OCI-LY7 (cell line): Measurements from ENCODE around the gene IGLL5. TPM values are rescaled to one million over a fixed set of nuclear protein-coding genes. Genes with fewer than 3 reads are reported as not detected.
A peak's percentile ranks its signal among the peaks of the same experiment; 100 is the strongest.

ENCODE experiments used
- BruUV-seq: library from RNA; stranded (reverse); fragments of 400-500 nt; replicated peaks from 2 replicates; lab custom pipeline; 2021; lab: Mats Ljungman, UMichigan
- CTCF ChIA-PET: fragments of 300-600 bp; sonication (Branson Sonifier 250); formaldehyde crosslinking; loops from one replicate; lab custom pipeline; 2022; ENCODE audit warnings: antibody characterized with exemption; ENCODE audit not compliant: unreplicated experiment; lab: Charles Lee
- POLR2A ChIA-PET: fragments of 300-600 bp; sonication (Branson Sonifier 250); formaldehyde crosslinking; loops from one replicate; lab custom pipeline; 2022; ENCODE audit warnings: antibody characterized with exemption; lab: Charles Lee
- DNase-seq: peaks from one replicate; pipeline ENCODE4 v3.0.0-alpha.2; 2015; ENCODE audit warnings: low spot score
- H2AFZ ChIP-seq: fragments of 200-600 bp; sonication (generic), shearing (Covaris generic); 2 replicates; pipeline ENCODE4 v1.6.1; 2014; ENCODE audit warnings: mild to moderate bottlenecking, antibody characterized with exemption, low read length, moderate library complexity
- H3K27ac ChIP-seq: fragments of 200-600 bp; sonication (generic); 2 replicates; pipeline ENCODE4 v1.5.1; 2014; ENCODE audit warnings: mixed run types, low read depth, mild to moderate bottlenecking, moderate library complexity, low read length, inconsistent platforms; ENCODE audit not compliant: poor library complexity, severe bottlenecking
- H3K36me3 ChIP-seq: fragments of 200-600 bp; sonication (generic); 2 replicates; pipeline ENCODE4 v1.6.1; 2014; ENCODE audit warnings: mild to moderate bottlenecking, antibody characterized with exemption, low read length, moderate library complexity, mixed read lengths; ENCODE audit not compliant: insufficient read depth
- H3K4me1 ChIP-seq: fragments of 200-600 bp; sonication (generic); 2 replicates; pipeline ENCODE4 v1.5.1; 2014; ENCODE audit warnings: mild to moderate bottlenecking, low read length; ENCODE audit not compliant: insufficient read depth, poor library complexity, severe bottlenecking
- H3K4me2 ChIP-seq: fragments of 200-600 bp; sonication (generic); 2 replicates; pipeline ENCODE4 v1.6.1; 2014; ENCODE audit warnings: mild to moderate bottlenecking, low read length
- H3K4me3 ChIP-seq: fragments of 200-600 bp; sonication (generic); 2 replicates; pipeline ENCODE4 v1.5.1; 2014; ENCODE audit warnings: mild to moderate bottlenecking, low read depth, low read length; ENCODE audit not compliant: poor library complexity, severe bottlenecking
- H3K79me2 ChIP-seq: fragments of 200-600 bp; sonication (generic); 2 replicates; pipeline ENCODE4 v1.6.1; 2016; ENCODE audit warnings: low read depth, mild to moderate bottlenecking, low read length, moderate library complexity, mixed read lengths; ENCODE audit not compliant: insufficient read depth
- H3K9me2 ChIP-seq: fragments of 200-600 bp; sonication (generic); 2 replicates; pipeline ENCODE4 v1.6.1; 2016; ENCODE audit warnings: mild to moderate bottlenecking, low read length, mixed read lengths; ENCODE audit not compliant: insufficient read depth
- H3K9me3 ChIP-seq: fragments of 200-600 bp; sonication (generic); 2 replicates; pipeline ENCODE4 v1.6.1; 2014; ENCODE audit warnings: mild to moderate bottlenecking, mixed run types, low read length, mixed read lengths
- H4K20me1 ChIP-seq: fragments of 200-600 bp; sonication (generic); 2 replicates; pipeline ENCODE4 v1.6.1; 2014; ENCODE audit warnings: mild to moderate bottlenecking, antibody characterized with exemption, low read length, moderate library complexity, mixed read lengths; ENCODE audit not compliant: insufficient read depth
- CTCF ChIP-seq: fragments of 200-600 bp; sonication (generic); conservative IDR thresholded peaks from 2 replicates; pipeline ENCODE4 v1.5.1; 2014; ENCODE audit warnings: mild to moderate bottlenecking, antibody characterized with exemption, low read length, moderate library complexity, mixed read lengths
- EZH2phosphoT487 ChIP-seq: fragments of 200-600 bp; sonication (generic); IDR thresholded peaks from 2 replicates; pipeline ENCODE4 v1.6.1; 2018; ENCODE audit warnings: low read depth, borderline replicate concordance, mild to moderate bottlenecking, mixed run types, antibody characterized with exemption, low read length, moderate library complexity, mixed read lengths
- intact Hi-C: fragments of 100-400 bp; cut with micrococcal nuclease; formaldehyde crosslinking; loops from one replicate; pipeline ENCODE4 v1.10.0; 2022; ENCODE audit not compliant: unreplicated experiment
- microRNA-seq: library from miRNA; unstranded; fragments of <30 nt; microRNA quantifications from one replicate; pipeline ENCODE4 v1.2.0, GENCODE V29; 2022; ENCODE audit warnings: borderline replicate concordance
- small RNA-seq: library from RNA; depleted of rRNA; stranded (forward); fragments of <200 nt; gene quantifications from one replicate; pipeline ENCODE3, GENCODE V24; 2014
- total RNA-seq, 2 experiments: library from RNA; depleted of rRNA in 1 of 2; stranded (reverse); fragments of >200 nt in 1 of 2; shearing (Covaris generic) in 1 of 2; gene quantifications; 2 replicates each; pipeline ENCODE4 v1.2.3, GENCODE V29; 2014 to 2022

The IGLL5 gene
- total RNA-seq, 2 experiments from 2014 or later: 219 to 364 TPM

- no peaks in the 10 kb centered on the region for H4K20me1 ChIP-seq
- ChIA-PET POLR2A (interaction anchor here (0.9 to 17.9 kb wide), 7 partner anchors 9 to 94 kb away, joined by 3 to 308 read pairs (median 3); partner anchors contain the start of gene IGLL5), CTCF (interaction anchor here (0.5 to 5.5 kb wide), 10 partner anchors 9 to 354 kb away, joined by 3 to 41 read pairs (median 4); no protein-coding TSS in a partner anchor)
- H3K27ac ChIP-seq: peak overlapping the region; percentile 90
- TF ChIP-seq CTCF: no peak
- no peak for TF ChIP-seq EZH2phosphoT487
- H3K4me2 ChIP-seq: peak overlapping the region; percentile 63
- no peaks in the 10 kb centered on the region for H3K9me3 ChIP-seq
- H3K79me2 ChIP-seq: no peaks in the 10 kb centered on the region
- no peak for DNase-seq
- H2AFZ ChIP-seq: no peak overlapping the region; the same call in 1 of the 2 replicates
- intact Hi-C loops: no loop called here
- no TSS peak for BruUV-seq
- H3K4me3 ChIP-seq: no peak overlapping the region
- H3K4me1 ChIP-seq: peaks cover 76% of the 10 kb centered on the region
- no peaks in the 10 kb centered on the region for H3K9me2 ChIP-seq
- H3K36me3 ChIP-seq: no peaks in the 10 kb centered on the region
Measured at GRCh38 chr22:22944268-22944985, 56.8 kb downstream of the IGLL5 start.

- Histone ChIP-seq H3K9me3 (no peaks in the 10 kb centered on the region), H3K36me3 (no peaks in the 10 kb centered on the region), H2AFZ (no peak overlapping the region), H3K4me1 (peaks cover 75% of the 10 kb centered on the region), H4K20me1 (no peaks in the 10 kb centered on the region), H3K4me3 (no peak overlapping the region), H3K9me2 (no peaks in the 10 kb centered on the region), H3K4me2 (peak overlapping the region; percentile 63), H3K27ac (no peak overlapping the region), H3K79me2 (no peaks in the 10 kb centered on the region)
- intact Hi-C loops: no loop called here
- POLR2A ChIA-PET: interaction anchor here (1.0 to 17.9 kb wide), 5 partner anchors 10 to 95 kb away, joined by 3 to 308 read pairs (median 7); partner anchors contain the start of gene IGLL5
- no peak for TF ChIP-seq CTCF
- no peak for TF ChIP-seq EZH2phosphoT487
- BruUV-seq: no TSS peak
- CTCF ChIA-PET: interaction anchor here (0.6 to 5.5 kb wide), 5 partner anchors 14 to 354 kb away, joined by 3 to 41 read pairs (median 3); no protein-coding TSS in a partner anchor
- DNase-seq: no peak
Measured at GRCh38 chr22:22945195-22945594, 57.6 kb downstream of the IGLL5 start.

Small RNA genes lying within 50 kb of the gene (microRNA-seq; reads per million reads assigned to microRNA genes)
- gene MIR5571: 3.8 reads per million

Small RNA genes lying within 50 kb of the gene (small RNA-seq; reads per million reads assigned to genes)
- gene IGLC4 (not detected), gene IGLC5 (not detected), gene IGLJ1 (not detected), gene IGLJ2 (not detected), gene IGLJ3 (not detected), gene IGLJ4 (not detected), gene IGLJ5 (not detected), gene IGLJ6 (not detected), gene IGLJ7 (not detected), gene IGLV2-5 (not detected), gene IGLV3-2 (not detected), gene IGLV3-4 (not detected), gene IGLV3-6 (not detected), gene IGLV3-7 (not detected), gene MIR5571 (not detected)

Other genes with a start within 250 kb of the IGLL5 start
- not detected in 2 replicates for gene GGTLC2, start 243.2 kb upstream of the IGLL5 start, total RNA-seq (2014; rRNA removed; shearing (Covaris generic))
- gene GGTLC2, start 243.2 kb upstream of the IGLL5 start, total RNA-seq (2022): not detected in 2 replicates
- 36.8 and 46.4 TPM in 2 replicates for gene GNAZ, start 182.7 kb downstream of the IGLL5 start, total RNA-seq (2014; rRNA removed; shearing (Covaris generic))
- 38.5 and 42.8 TPM in 2 replicates for gene GNAZ, start 182.7 kb downstream of the IGLL5 start, total RNA-seq (2022)